HAP-1 (cell line): ENCODE results near the gene ANKDD1B.
A peak's percentile ranks its signal among the peaks of the same experiment; 100 is the strongest.
"Not testable (repeated sequence)": the region's sequence is repeated elsewhere in the genome, so short reads cannot be mapped to it uniquely, and the experiment has no call there.

ENCODE experiments used
- DNase-seq, 2 experiments: peaks; one replicate each; pipeline ENCODE4 v3.0.0-alpha.2; 2016 to 2020; ENCODE audit warnings: low spot score in 2 of 2
- H3K27me3 ChIP-seq: fragments of 250-450 bp; sonication (Bioruptor Pico); 2 replicates; pipeline ENCODE4 v1.5.1; 2020; ENCODE audit warnings: low read depth, mild to moderate bottlenecking, moderate library complexity
- H3K36me3 ChIP-seq: fragments of 250-450 bp; sonication (Bioruptor Pico); replicated peaks from 2 replicates; pipeline ENCODE4 v1.5.1; 2020; ENCODE audit warnings: mild to moderate bottlenecking
- H3K4me1 ChIP-seq: fragments of 250-450 bp; sonication (Bioruptor Pico); 2 replicates; pipeline ENCODE4 v1.5.1; 2020; ENCODE audit warnings: mild to moderate bottlenecking
- H3K4me3 ChIP-seq: fragments of 250-450 bp; sonication (Bioruptor Pico); 2 replicates; pipeline ENCODE4 v1.5.1; 2020; ENCODE audit warnings: mild to moderate bottlenecking, moderate library complexity
- H3K9me3 ChIP-seq: fragments of 250-450 bp; sonication (Bioruptor Pico); 2 replicates; pipeline ENCODE4 v1.5.1; 2020; ENCODE audit warnings: mild to moderate bottlenecking, moderate library complexity
- in situ Hi-C: fragments of 300-500 bp; cut with MboI; formaldehyde crosslinking; loops from 3 replicates; pipeline ENCODE4 v1.14.3; 2020; ENCODE audit warnings: low sequenced_read_pairs, inconsistent platforms, mixed read lengths

ANKDD1B gene

GRCh38 chr5:75611311-75612225, at the start of gene ANKDD1B:
Gene ANKDD1B (plus strand): TSS chr5:75611453. CDS start chr5:75611635, 182 bp downstream.
- in situ Hi-C loops: no loop called here
- peaks cover 15% of the 10 kb centered on the region for H3K4me1 ChIP-seq
- no peaks in the 10 kb centered on the region for H3K36me3 ChIP-seq
- DNase-seq: no peak
- no peaks in the 10 kb centered on the region for H3K27me3 ChIP-seq
- H3K4me3 ChIP-seq: no peak within 1 kb of the TSS
- H3K9me3 ChIP-seq: no peaks in the 10 kb centered on the region

- H3K4me3 ChIP-seq, H3K27me3 ChIP-seq, in situ Hi-C loops, H3K36me3 ChIP-seq, H3K9me3 ChIP-seq, H3K4me1 ChIP-seq, DNase-seq: not testable (repeated sequence)
These were observed 45.1 kb upstream of the ANKDD1B start for GRCh38 chr5:75565991-75566709.

GRCh38 chr5:75566710-75567309, 44.4 kb upstream of the ANKDD1B start:
- Histone ChIP-seq H3K9me3 (no peaks in the 10 kb centered on the region), H3K27me3 (no peaks in the 10 kb centered on the region), H3K4me3 (no peak overlapping the region), H3K36me3 (no peaks in the 10 kb centered on the region), H3K4me1 (peaks cover 7% of the 10 kb centered on the region)
- in situ Hi-C loops: no loop called here
- DNase-seq: peak; percentile 12 to 46

GRCh38 chr5:75567710-75568109, 43.5 kb upstream of the ANKDD1B start:
- no peaks in the 10 kb centered on the region for H3K9me3 ChIP-seq
- no peak overlapping the region for H3K4me3 ChIP-seq
- no peaks in the 10 kb centered on the region for H3K36me3 ChIP-seq
- in situ Hi-C loops: no loop called here
- DNase-seq: no peak
- peaks cover 7% of the 10 kb centered on the region for H3K4me1 ChIP-seq
- H3K27me3 ChIP-seq: no peaks in the 10 kb centered on the region

DNA sequence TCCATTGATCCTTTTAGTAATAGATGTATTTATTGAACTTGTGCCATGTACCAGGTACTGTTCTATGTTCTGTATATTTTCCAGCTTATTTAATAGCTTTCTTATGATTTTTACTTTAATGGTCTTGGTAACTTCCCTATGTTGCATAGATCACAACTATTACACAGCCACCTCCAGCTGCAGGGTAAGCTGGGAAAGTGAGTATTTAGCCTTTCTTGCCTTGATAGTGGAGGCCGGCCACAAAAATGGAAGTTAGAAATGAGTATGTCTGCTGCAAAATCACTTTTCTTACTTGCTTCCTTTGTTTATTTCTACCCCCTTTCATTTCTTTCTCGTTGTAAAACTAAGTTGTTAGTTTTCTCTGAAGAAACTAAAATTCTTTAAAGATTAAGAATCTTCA, 43.1 kb upstream of the ANKDD1B start:
- H3K4me3 ChIP-seq: no peak overlapping the region
- peaks cover 7% of the 10 kb centered on the region for H3K4me1 ChIP-seq
- no peaks in the 10 kb centered on the region for H3K9me3 ChIP-seq
- in situ Hi-C loops: no loop called here
- no peaks in the 10 kb centered on the region for H3K27me3 ChIP-seq
- no peaks in the 10 kb centered on the region for H3K36me3 ChIP-seq
- DNase-seq: no peak

- no peak for DNase-seq
- Histone ChIP-seq H3K4me1 (peaks cover 5% of the 10 kb centered on the region), H3K27me3 (no peaks in the 10 kb centered on the region), H3K36me3 (no peaks in the 10 kb centered on the region; the same call in none of the 2 replicates), H3K4me3 (no peak overlapping the region), H3K9me3 (no peaks in the 10 kb centered on the region)
- in situ Hi-C loops: no loop called here
These were observed 39.7 kb upstream of the ANKDD1B start for GRCh38 chr5:75571547-75571946.

GRCh38 chr5:75574791-75575190, 36.5 kb upstream of the ANKDD1B start:
- Histone ChIP-seq H3K9me3 (no peaks in the 10 kb centered on the region), H3K4me1 (no peaks in the 10 kb centered on the region), H3K4me3 (no peak overlapping the region), H3K36me3 (peaks cover 9% of the 10 kb centered on the region), H3K27me3 (no peaks in the 10 kb centered on the region)
- in situ Hi-C loops: no loop called here
- no peak for DNase-seq

DNA sequence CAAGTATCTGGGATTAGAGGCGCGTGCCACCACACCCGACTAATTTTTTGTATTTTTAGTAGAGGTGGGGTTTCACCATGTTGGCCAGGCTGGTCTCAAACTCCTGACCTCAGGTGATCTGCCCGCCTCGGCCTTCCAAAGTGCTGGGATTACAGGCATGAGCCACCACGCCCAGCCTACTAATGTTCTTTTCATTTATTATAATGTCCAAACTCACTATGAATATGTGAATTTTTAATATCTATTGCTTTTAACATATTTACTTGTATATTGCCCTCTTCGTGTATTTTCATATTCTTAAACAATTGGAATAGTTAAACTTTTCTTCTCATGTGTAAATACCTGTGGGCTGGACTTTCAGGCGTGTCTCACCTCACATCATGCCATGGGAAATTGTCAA, 33.0 kb upstream of the ANKDD1B start:
- H3K9me3 ChIP-seq, H3K4me1 ChIP-seq, H3K27me3 ChIP-seq, in situ Hi-C loops, H3K4me3 ChIP-seq, DNase-seq: not testable (repeated sequence)
- H3K36me3 ChIP-seq: peaks cover 12% of the 10 kb centered on the region

GRCh38 chr5:75584641-75585040, 26.6 kb upstream of the ANKDD1B start:
- Histone ChIP-seq H3K27me3 (no peaks in the 10 kb centered on the region), H3K9me3 (no peaks in the 10 kb centered on the region), H3K4me3 (no peak overlapping the region), H3K4me1 (peaks cover 5% of the 10 kb centered on the region), H3K36me3 (0 out of 2 replicates have a peak, but pooled peaks cover 3% of the 10 kb centered on the region)
- no peak for DNase-seq
- in situ Hi-C loops: no loop called here

- H3K9me3 ChIP-seq: no peaks in the 10 kb centered on the region
These were observed 22.6 kb upstream of the ANKDD1B start for GRCh38 chr5:75588666-75589065.

DNA sequence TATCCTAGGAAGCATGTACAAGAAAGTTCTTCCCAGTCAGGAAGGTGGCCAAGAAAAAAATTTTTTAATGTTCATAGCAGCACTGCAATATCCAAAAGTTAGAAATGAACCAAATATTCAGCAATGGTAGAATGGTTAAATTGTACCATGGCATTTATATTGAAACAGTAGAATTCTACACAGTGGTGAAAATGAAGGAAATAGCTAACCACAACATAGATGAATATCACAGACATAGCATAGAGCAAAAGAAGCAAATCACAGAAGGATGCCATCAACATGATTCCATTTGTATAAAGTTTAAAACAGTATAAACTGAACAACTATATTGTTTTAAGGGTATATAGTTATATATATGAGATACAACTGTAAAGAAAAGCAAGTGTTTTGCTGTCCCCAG, 10.7 kb upstream of the ANKDD1B start:
- Histone ChIP-seq H3K9me3 (no peaks in the 10 kb centered on the region), H3K4me1 (peaks cover 5% of the 10 kb centered on the region), H3K27me3 (no peaks in the 10 kb centered on the region), H3K36me3 (no peaks in the 10 kb centered on the region), H3K4me3 (no peak overlapping the region)
- in situ Hi-C loops: no loop called here
- DNase-seq: no peak

More at GRCh38 chr5:75588666-75589065, 22.6 kb upstream of the ANKDD1B start:
- Histone ChIP-seq H3K36me3 (no peaks in the 10 kb centered on the region), H3K4me1 (peaks cover 5% of the 10 kb centered on the region), H3K4me3 (no peak overlapping the region), H3K27me3 (no peaks in the 10 kb centered on the region)
- in situ Hi-C loops: no loop called here
- DNase-seq: peak; percentile 49 to 81

- H3K4me1 ChIP-seq: peaks cover 9% of the 10 kb centered on the region
These were observed 9.7 kb upstream of the ANKDD1B start for GRCh38 chr5:75601567-75601966.

DNA sequence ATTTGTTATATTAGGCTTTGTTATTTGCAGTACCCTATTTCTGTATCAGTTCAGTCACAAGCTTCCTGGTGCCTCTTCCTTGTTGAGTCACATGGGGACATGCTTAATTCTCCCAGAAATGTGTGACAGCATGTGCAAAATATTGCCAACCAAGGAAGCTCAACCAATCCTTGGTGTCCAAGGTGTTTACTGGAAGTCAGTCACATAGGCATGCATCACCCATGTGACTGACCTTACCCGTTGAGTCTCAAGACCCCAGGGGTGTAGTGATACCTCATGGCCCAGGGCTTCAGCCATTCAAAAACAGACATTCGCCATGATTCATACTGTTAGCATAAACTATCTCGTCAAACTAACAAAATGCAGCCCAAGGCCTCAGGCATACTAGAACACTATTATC, 9.3 kb upstream of the ANKDD1B start:
- peaks cover 13% of the 10 kb centered on the region for H3K4me1 ChIP-seq
- H3K9me3 ChIP-seq: no peaks in the 10 kb centered on the region
- no peak for DNase-seq
- in situ Hi-C loops: no loop called here
- H3K4me3 ChIP-seq: no peak overlapping the region
- H3K36me3 ChIP-seq: no peaks in the 10 kb centered on the region
- no peaks in the 10 kb centered on the region for H3K27me3 ChIP-seq

More at GRCh38 chr5:75601567-75601966, 9.7 kb upstream of the ANKDD1B start:
- no peaks in the 10 kb centered on the region for H3K27me3 ChIP-seq
- DNase-seq: no peak
- no peaks in the 10 kb centered on the region for H3K36me3 ChIP-seq
- H3K9me3 ChIP-seq: no peaks in the 10 kb centered on the region
- in situ Hi-C loops: no loop called here
- no peak overlapping the region for H3K4me3 ChIP-seq

- in situ Hi-C loops: no loop called here
- no peak overlapping the region for H3K4me3 ChIP-seq
- no peaks in the 10 kb centered on the region for H3K9me3 ChIP-seq
- no peak for DNase-seq
- peaks cover 14% of the 10 kb centered on the region for H3K4me1 ChIP-seq
- H3K27me3 ChIP-seq: no peaks in the 10 kb centered on the region
- no peaks in the 10 kb centered on the region for H3K36me3 ChIP-seq
These were observed 7.9 kb upstream of the ANKDD1B start for GRCh38 chr5:75603371-75603770.
